ENCODE data around the gene GABBR2. TPM values are rescaled to one million over a fixed set of nuclear protein-coding genes. Genes with fewer than 3 reads are reported as not detected.

Gene GABBR2
- total RNA-seq, 1 donor = 0.27 TPM

GRCh38 chr9:98372077-98372836 is 336.5 kb downstream of the GABBR2 start:
- TF ChIP-seq, protein P1, sequence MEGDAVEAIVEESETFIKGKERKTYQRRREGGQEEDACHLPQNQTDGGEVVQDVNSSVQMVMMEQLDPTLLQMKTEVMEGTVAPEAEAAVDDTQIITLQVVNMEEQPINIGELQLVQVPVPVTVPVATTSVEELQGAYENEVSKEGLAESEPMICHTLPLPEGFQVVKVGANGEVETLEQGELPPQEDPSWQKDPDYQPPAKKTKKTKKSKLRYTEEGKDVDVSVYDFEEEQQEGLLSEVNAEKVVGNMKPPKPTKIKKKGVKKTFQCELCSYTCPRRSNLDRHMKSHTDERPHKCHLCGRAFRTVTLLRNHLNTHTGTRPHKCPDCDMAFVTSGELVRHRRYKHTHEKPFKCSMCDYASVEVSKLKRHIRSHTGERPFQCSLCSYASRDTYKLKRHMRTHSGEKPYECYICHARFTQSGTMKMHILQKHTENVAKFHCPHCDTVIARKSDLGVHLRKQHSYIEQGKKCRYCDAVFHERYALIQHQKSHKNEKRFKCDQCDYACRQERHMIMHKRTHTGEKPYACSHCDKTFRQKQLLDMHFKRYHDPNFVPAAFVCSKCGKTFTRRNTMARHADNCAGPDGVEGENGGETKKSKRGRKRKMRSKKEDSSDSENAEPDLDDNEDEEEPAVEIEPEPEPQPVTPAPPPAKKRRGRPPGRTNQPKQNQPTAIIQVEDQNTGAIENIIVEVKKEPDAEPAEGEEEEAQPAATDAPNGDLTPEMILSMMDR (IDR thresholded peaks at IDR 0.05; ENCODE audit: insufficient read depth, low read length) = no peak
- DNase-seq (ENCODE audit: low read depth) = no peak
- H3K4me3 ChIP-seq (ENCODE audit: low read depth, low read length) = no peak overlapping the region

GRCh38 chr9:98370976-98371315 is 337.8 kb downstream of the GABBR2 start:
- TF ChIP-seq, protein P1 (IDR thresholded peaks at IDR 0.05; ENCODE audit: insufficient read depth, low read length) = no peak
- DNase-seq (ENCODE audit: low read depth) = no peak
- H3K4me3 ChIP-seq (ENCODE audit: low read depth, low read length) = no peak overlapping the region

DNA sequence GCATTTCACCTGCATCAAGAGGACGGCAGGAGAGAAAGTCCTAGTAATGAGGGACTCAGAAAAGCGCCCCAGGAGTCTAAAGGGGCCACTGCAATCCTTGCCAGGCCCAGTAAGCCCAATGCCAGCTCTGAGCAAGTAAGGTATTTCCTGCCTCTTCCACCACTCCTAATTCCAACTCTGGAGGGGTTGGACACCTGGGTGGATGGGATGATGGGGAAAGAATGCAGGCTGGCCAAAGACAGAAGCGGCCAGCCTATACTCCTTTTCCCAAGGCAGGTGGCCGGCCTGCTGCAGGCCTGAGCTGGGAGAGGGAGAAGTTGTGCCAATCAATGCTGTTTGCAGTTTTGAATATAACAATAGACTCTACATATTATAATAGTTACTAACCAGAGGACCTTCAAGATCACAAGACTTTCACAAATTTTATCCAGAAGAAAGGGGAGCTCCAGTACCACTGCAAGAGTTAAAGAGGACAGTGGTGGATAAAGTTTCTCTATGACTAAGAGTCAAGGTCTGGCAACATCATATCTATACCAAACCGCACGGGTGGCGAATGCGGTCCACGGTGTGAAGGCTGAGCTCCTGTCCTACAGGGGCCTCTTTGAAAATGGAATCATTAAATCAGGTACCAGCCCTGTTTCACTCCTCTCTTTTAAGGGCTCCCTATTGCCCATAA is 338.3 kb downstream of the GABBR2 start:
- H3K4me3 ChIP-seq (ENCODE audit: low read depth, low read length) = no peak overlapping the region
- no peak for DNase-seq (ENCODE audit: low read depth)
- TF ChIP-seq, protein P1 (IDR thresholded peaks at IDR 0.05; ENCODE audit: insufficient read depth, low read length) = no peak

DNA sequence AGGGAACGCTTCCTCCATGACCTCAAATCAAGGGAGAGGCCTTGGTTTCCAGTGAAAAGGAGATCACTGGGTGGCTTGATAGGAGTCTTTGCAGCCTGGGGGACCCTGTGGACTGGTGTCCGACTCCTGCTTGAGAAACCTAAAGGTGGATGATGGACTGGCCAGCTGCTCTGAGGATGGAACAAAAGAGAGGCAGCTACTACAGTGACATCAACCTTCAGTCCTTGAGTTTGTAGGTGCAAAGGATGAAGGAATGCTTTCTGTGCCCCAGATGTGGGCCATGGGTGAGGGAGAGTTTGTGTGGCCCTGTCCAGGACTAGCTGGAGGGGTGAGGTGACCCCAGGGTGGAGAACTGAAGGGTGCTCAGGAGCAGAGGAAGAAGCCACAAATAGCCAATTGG is 338.8 kb downstream of the GABBR2 start:
- H3K4me3 ChIP-seq (ENCODE audit: low read depth, low read length) = no peak overlapping the region
- TF ChIP-seq, protein P1 (IDR thresholded peaks at IDR 0.05; ENCODE audit: insufficient read depth, low read length) = no peak
- no peak for DNase-seq (ENCODE audit: low read depth)

- TF ChIP-seq, protein P1 (IDR thresholded peaks at IDR 0.05; ENCODE audit: insufficient read depth, low read length) = no peak
- no peak overlapping the region for H3K4me3 ChIP-seq (ENCODE audit: low read depth, low read length)
- no peak for DNase-seq (ENCODE audit: low read depth)
Measured at GRCh38 chr9:98369471-98369870, 339.3 kb downstream of the GABBR2 start.

- no peak overlapping the region for H3K4me3 ChIP-seq (ENCODE audit: low read depth, low read length)
- no peak for DNase-seq (ENCODE audit: low read depth)
Measured at GRCh38 chr9:98369066-98369425, 339.7 kb downstream of the GABBR2 start.

More at GRCh38 chr9:98369066-98369425, 339.7 kb downstream of the GABBR2 start:
- TF ChIP-seq, protein P1 (IDR thresholded peaks at IDR 0.05; ENCODE audit: insufficient read depth, low read length) = no peak
